ENCODE measurements around the gene B4GALNT4.

The B4GALNT4 gene

DNA sequence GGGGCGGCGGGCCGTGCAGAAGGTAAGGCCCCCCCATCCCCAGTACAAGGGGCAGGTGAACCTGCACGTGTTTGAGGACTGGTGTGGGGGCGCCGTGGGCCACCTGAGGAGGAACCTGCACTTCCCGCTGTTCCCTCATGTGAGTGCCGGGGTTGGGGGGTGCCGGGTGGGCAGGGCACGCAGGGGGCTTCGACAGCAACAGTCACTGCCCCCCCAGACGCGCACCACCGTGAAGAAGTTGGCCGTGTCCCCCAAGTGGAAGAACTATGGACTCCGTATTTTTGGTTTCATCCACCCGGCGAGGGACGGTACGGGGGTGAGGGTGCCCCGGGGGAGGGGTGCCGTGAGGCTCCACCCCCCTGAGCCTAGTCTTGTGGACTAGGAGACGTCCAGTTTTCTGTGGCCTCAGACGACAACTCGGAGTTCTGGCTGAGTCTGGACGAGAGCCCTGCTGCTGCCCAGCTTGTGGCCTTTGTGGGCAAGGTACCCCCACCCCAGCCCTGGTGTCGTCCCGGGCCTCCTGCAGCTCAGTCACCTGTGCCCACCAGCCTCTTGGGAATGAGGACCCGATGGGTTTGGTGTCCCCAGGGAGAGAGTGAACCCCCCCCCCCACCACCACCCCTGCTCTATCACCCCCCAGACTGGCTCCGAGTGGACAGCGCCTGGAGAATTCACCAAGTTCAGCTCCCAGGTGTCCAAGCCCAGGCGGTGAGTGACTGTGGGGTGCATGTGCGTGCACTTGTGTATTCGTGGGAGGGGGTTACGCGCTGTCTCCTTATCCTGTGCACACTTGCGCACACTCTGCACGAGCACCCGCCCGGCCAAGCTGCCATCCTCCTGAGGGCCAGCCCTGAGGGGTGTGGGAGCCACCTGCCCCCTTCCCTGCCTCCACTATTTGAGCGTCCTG is 3.8 kb downstream of the B4GALNT4 start:
- no peaks in the 10 kb centered on the region for H3K4me1 ChIP-seq (ENCODE audit: control insufficient read depth in 1 of 2, insufficient read depth in 1 of 2, low read depth in 1 of 2, low read length in 1 of 2)
- no peak for TF ChIP-seq CTCF (IDR thresholded peaks at IDR 0.05)
- peaks cover 63% of the 10 kb centered on the region for H3K27me3 ChIP-seq
- no peaks in the 10 kb centered on the region for H3K36me3 ChIP-seq
- H3K9me3 ChIP-seq = no peaks in the 10 kb centered on the region
- no peak overlapping the region for H3K27ac ChIP-seq
- H3K4me3 ChIP-seq (ENCODE audit: low read depth in 1 of 2, low read length in 1 of 2) = no peak overlapping the region

DNA sequence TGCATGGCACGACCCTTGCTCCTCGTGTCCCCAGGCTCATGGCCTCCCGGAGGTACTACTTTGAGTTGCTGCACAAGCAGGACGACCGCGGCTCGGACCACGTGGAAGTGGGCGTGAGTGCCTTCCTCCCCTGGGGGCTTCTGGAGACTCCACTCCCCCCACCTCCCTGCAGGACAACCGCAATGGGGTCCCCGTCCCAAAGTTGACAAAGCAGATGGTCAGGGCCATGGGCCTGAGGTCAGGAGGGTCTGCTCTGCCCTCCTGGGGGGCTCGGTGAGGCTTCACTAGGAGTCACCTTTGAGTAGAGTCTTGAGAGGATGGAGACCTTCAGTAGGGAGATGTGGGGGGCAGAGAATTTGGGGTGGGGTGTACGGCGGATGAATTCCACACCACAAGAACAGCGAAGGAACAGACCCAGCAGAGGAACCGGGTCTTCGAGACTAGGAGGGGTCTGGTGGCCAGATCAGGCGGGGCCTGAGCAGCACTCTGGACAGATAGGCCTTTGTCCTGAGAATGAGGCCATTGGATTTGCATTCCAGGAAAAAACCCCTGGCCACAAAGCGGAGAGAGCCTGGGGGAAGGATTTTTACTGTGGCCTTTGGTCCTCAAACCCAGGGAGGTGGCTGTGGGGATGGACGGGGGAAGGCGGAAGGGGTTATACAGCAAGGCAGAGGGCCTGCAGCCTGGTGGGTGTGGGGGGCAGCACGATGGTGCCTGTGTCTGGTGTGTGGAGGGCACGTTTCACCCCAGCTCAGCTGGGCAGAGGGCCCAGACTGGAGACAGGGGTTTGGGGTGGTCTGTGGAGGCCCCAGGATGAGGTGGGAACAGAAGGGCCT is 4.6 kb downstream of the B4GALNT4 start:
- no peak overlapping the region for H3K4me3 ChIP-seq (ENCODE audit: low read depth in 1 of 2, low read length in 1 of 2)
- H3K4me1 ChIP-seq (ENCODE audit: control insufficient read depth in 1 of 2, insufficient read depth in 1 of 2, low read depth in 1 of 2, low read length in 1 of 2) = no peaks in the 10 kb centered on the region
- no peak for TF ChIP-seq CTCF (IDR thresholded peaks at IDR 0.05)
- no peak overlapping the region for H3K27ac ChIP-seq
- no peaks in the 10 kb centered on the region for H3K9me3 ChIP-seq
- H3K27me3 ChIP-seq = peaks cover 58% of the 10 kb centered on the region
- no peaks in the 10 kb centered on the region for H3K36me3 ChIP-seq

GRCh38 chr11:375065-376025 is 6.0 kb downstream of the B4GALNT4 start:
- no peak overlapping the region for H3K27ac ChIP-seq
- H3K4me3 ChIP-seq (ENCODE audit: low read depth in 1 of 2, low read length in 1 of 2) = no peak overlapping the region
- TF ChIP-seq CTCF (IDR thresholded peaks at IDR 0.05) = no peak

DNA sequence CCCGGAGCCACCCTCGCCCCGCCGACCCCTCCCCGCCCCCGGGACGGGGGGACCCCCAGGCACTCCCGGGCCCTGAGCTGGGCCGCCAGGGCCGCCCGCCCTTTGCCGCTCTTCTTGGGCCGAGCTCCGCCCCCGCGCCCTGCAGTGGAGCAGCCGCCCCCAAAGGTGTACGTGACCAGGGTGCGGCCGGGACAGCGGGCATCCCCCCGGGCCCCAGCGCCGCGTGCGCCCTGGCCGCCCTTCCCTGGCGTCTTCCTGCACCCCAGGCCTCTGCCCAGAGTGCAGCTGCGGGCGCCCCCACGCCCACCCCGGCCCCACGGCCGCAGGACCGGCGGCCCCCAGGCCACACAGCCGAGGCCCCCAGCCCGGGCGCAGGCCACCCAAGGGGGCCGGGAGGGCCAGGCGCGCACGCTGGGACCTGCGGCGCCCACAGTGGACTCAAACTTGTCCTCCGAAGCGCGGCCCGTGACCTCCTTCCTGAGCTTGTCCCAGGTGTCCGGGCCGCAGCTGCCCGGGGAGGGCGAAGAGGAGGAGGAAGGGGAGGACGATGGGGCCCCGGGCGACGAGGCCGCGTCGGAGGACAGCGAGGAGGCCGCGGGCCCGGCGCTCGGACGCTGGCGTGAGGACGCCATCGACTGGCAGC is 7.4 kb downstream of the B4GALNT4 start:
- TF ChIP-seq CTCF (IDR thresholded peaks at IDR 0.05) = no peak
- Histone ChIP-seq H3K27ac (no peak overlapping the region), H3K4me3 (ENCODE audit: low read depth in 1 of 2, low read length in 1 of 2) (no peak overlapping the region), H3K9me3 (no peaks in the 10 kb centered on the region), H3K4me1 (ENCODE audit: control insufficient read depth in 1 of 2, insufficient read depth in 1 of 2, low read depth in 1 of 2, low read length in 1 of 2) (no peaks in the 10 kb centered on the region), H3K27me3 (peaks cover 38% of the 10 kb centered on the region), H3K36me3 (no peaks in the 10 kb centered on the region)

More at GRCh38 chr11:375065-376025, 6.0 kb downstream of the B4GALNT4 start:
- peaks cover 49% of the 10 kb centered on the region for H3K27me3 ChIP-seq
- no peaks in the 10 kb centered on the region for H3K36me3 ChIP-seq
- no peaks in the 10 kb centered on the region for H3K9me3 ChIP-seq
- no peaks in the 10 kb centered on the region for H3K4me1 ChIP-seq (ENCODE audit: control insufficient read depth in 1 of 2, insufficient read depth in 1 of 2, low read depth in 1 of 2, low read length in 1 of 2)
